Mammary epithelial cell (primary cell): ENCODE results near the gene ZNF786.

Experiments
- EZH2 ChIP-seq: IDR thresholded peaks from 2 replicates; pipeline ENCODE4 v1.6.1; 2012; ENCODE audit warnings: low read length, inconsistent platforms, borderline replicate concordance
- TF ChIP-seq, protein P1 (sequence below), 2 donors: IDR thresholded peaks in 1 of 2; conservative IDR thresholded peaks in 1 of 2; 2 replicates each; pipeline ENCODE4 v1.5.1; 2011 to 2012; ENCODE audit warnings: inconsistent platforms in 2 of 2, low read length in 2 of 2, mild to moderate bottlenecking in 2 of 2, control low read depth in 1 of 2, low read depth in 1 of 2; ENCODE audit not compliant: insufficient read depth in 1 of 2; ENCODE audit errors: extremely low read depth in 1 of 2

DNA sequence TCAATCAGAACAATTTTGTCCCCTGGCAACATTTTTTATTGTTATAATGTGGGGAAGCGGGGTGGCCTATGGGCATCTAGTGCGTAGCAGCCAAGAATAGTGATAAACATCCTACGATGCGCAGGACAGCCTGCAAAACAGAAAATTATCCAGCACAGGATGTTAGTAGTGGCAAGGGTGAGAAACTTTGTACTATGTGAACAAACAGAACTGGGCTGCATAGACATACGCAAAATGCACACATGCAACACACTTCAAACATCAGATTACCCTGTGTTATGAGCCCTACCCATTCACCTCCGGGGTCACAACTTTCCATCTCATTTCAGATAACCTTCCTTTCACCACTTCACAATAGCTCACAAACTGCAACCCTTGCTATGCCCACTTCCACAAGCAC lies 3.1 kb downstream of the ZNF786 start:
- TF ChIP-seq, protein P1, sequence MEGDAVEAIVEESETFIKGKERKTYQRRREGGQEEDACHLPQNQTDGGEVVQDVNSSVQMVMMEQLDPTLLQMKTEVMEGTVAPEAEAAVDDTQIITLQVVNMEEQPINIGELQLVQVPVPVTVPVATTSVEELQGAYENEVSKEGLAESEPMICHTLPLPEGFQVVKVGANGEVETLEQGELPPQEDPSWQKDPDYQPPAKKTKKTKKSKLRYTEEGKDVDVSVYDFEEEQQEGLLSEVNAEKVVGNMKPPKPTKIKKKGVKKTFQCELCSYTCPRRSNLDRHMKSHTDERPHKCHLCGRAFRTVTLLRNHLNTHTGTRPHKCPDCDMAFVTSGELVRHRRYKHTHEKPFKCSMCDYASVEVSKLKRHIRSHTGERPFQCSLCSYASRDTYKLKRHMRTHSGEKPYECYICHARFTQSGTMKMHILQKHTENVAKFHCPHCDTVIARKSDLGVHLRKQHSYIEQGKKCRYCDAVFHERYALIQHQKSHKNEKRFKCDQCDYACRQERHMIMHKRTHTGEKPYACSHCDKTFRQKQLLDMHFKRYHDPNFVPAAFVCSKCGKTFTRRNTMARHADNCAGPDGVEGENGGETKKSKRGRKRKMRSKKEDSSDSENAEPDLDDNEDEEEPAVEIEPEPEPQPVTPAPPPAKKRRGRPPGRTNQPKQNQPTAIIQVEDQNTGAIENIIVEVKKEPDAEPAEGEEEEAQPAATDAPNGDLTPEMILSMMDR (conservative IDR thresholded peaks at IDR 0.05 in 1 of 2, IDR thresholded peaks at IDR 0.05 in 1 of 2; ENCODE audit: extremely low read depth in 1 of 2, insufficient read depth in 1 of 2, low read depth in 1 of 2, low read length in 2 of 2), result no peak
- no peak for TF ChIP-seq EZH2
